B cell (primary cell): ENCODE data around the gene PPP1R36. TPM values are rescaled to one million over a fixed set of nuclear protein-coding genes. Genes with fewer than 3 reads are reported as not detected.

ENCODE experiments used
- ATAC-seq: fragments of 200-7000 bp; cut with Tn5 transposase; one replicate; pipeline ENCODE4 v1.10.0; 2021; ENCODE audit warnings: low read depth, mild to moderate bottlenecking, moderate number of reproducible peaks, moderate library complexity
- CTCF ChIA-PET: fragments of 350-600 bp; sonication (Branson Sonifier 250); formaldehyde crosslinking; loops from one replicate; lab custom pipeline; 2021; ENCODE audit warnings: antibody characterized with exemption, inconsistent platforms; lab: Charles Lee
- POLR2A ChIA-PET: fragments of 350-600 bp; sonication (Branson Sonifier 250); formaldehyde crosslinking; loops from one replicate; lab custom pipeline; 2021; ENCODE audit warnings: antibody characterized with exemption; lab: Charles Lee
- DNase-seq: peaks from one replicate; pipeline ENCODE4 v3.0.0; 2013
- H2AFZ ChIP-seq: 2 replicates; pipeline ENCODE4 v1.6.1; 2012; ENCODE audit warnings: mild to moderate bottlenecking, low read depth, low read length; ENCODE audit not compliant: insufficient read depth, poor library complexity, severe bottlenecking
- H3K27ac ChIP-seq, 2 donors: 1 replicate in 1 of 2; 2 replicates in 1 of 2; pipeline ENCODE4 v1.5.1; 2012 to 2013; ENCODE audit warnings: low read length in 2 of 2, mild to moderate bottlenecking in 2 of 2, moderate library complexity in 1 of 2
- H3K27me3 ChIP-seq, 4 experiments: fragments of 200-600 bp in 1 of 4; sonication (generic) in 1 of 4; replicated peaks in 1 of 4; 1 replicate in 2 of 4; 2 replicates in 2 of 4; pipeline versions ENCODE4 v1.6.1 to v1.7.0; 2013 to 2016; ENCODE audit warnings: low read length in 3 of 4, mild to moderate bottlenecking in 2 of 4, mixed read lengths in 1 of 4, moderate library complexity in 1 of 4; ENCODE audit not compliant: insufficient read depth in 4 of 4, control insufficient read depth in 3 of 4; ENCODE audit errors: control extremely low read depth in 1 of 4
- H3K36me3 ChIP-seq, 2 experiments: replicated peaks in 1 of 2; 1 replicate in 1 of 2; 2 replicates in 1 of 2; pipeline versions ENCODE4 v1.6.1 to v1.7.1; 2013; ENCODE audit warnings: low read length in 1 of 2; ENCODE audit not compliant: insufficient read depth in 2 of 2, control insufficient read depth in 1 of 2; ENCODE audit errors: control extremely low read depth in 1 of 2, extremely low read depth in 1 of 2
- H3K4me1 ChIP-seq, 2 donors: fragments of 200-600 bp in 1 of 2; sonication (generic) in 1 of 2; 1 replicate in 1 of 2; 2 replicates in 1 of 2; pipeline versions ENCODE4 v1.5.1 to v1.6.1; 2013 to 2017; ENCODE audit warnings: low read length in 2 of 2; ENCODE audit not compliant: control insufficient read depth in 2 of 2, insufficient read depth in 2 of 2
- H3K4me2 ChIP-seq: replicated peaks from 2 replicates; pipeline ENCODE3; 2012; ENCODE audit warnings: mild to moderate bottlenecking, low read depth, low read length; ENCODE audit not compliant: poor library complexity, severe bottlenecking
- H3K4me3 ChIP-seq, 5 experiments: fragments of 200-600 bp in 1 of 5; sonication (generic) in 1 of 5; 1 replicate in 3 of 5; 2 replicates in 2 of 5; pipeline versions ENCODE4 v1.5.1 to v1.7.0; 2011 to 2016; ENCODE audit warnings: low read length in 4 of 5, mild to moderate bottlenecking in 4 of 5, low read depth in 2 of 5, control low read depth in 1 of 5, moderate library complexity in 1 of 5; ENCODE audit not compliant: insufficient read depth in 1 of 5; ENCODE audit errors: control extremely low read depth in 1 of 5, extremely low read depth in 1 of 5
- H3K79me2 ChIP-seq: fragments of 200-600 bp; sonication (generic); one replicate; pipeline ENCODE4 v1.6.0; 2016; ENCODE audit warnings: low read length; ENCODE audit not compliant: control insufficient read depth, insufficient read depth
- H3K9ac ChIP-seq: fragments of 200-600 bp; sonication (generic); 2 replicates; pipeline ENCODE4 v1.6.1; 2017; ENCODE audit warnings: mild to moderate bottlenecking, low read length, moderate library complexity
- H3K9me3 ChIP-seq, 3 donors: one replicate each; pipeline versions ENCODE4 v1.6.1 to v1.7.1; 2013; ENCODE audit warnings: low read length in 2 of 3; ENCODE audit not compliant: control insufficient read depth in 2 of 3, insufficient read depth in 1 of 3; ENCODE audit errors: control extremely low read depth in 1 of 3
- H4K20me1 ChIP-seq: 2 replicates; pipeline ENCODE4 v1.6.0; 2012; ENCODE audit warnings: mild to moderate bottlenecking, low read length; ENCODE audit not compliant: insufficient read depth, control insufficient read depth, poor library complexity, severe bottlenecking
- H3K27ac Mint-ChIP-seq: one replicate; pipeline ENCODE4 v1.8.0; 2021; ENCODE audit warnings: mixed read lengths
- H3K27me3 Mint-ChIP-seq: one replicate; pipeline ENCODE4 v1.8.0; 2021; ENCODE audit warnings: mixed read lengths
- H3K4me1 Mint-ChIP-seq: one replicate; pipeline ENCODE4 v1.8.0; 2021; ENCODE audit warnings: mixed read lengths
- H3K4me3 Mint-ChIP-seq: one replicate; pipeline ENCODE4 v1.8.0; 2021; ENCODE audit warnings: mixed read lengths
- H3K9me3 Mint-ChIP-seq: one replicate; pipeline ENCODE4 v1.8.0; 2022; ENCODE audit warnings: mixed read lengths; ENCODE audit not compliant: insufficient read depth
- CTCF ChIP-seq: fragments of 200-600 bp; IDR thresholded peaks from one replicate; pipeline ENCODE4 v1.8.0; 2022; ENCODE audit warnings: antibody characterized with exemption, mild to moderate bottlenecking
- EZH2 ChIP-seq: IDR thresholded peaks from 2 replicates; pipeline ENCODE4 v1.6.1; 2012; ENCODE audit warnings: borderline replicate concordance, low read depth, mild to moderate bottlenecking, moderate library complexity, low read length; ENCODE audit not compliant: insufficient read depth, poor library complexity, severe bottlenecking
- WGBS: methylation state at CpG from one replicate; pipeline ENCODE4 v1.1.5; 2013; ENCODE audit warnings: missing lambda C conversion rate; ENCODE audit not compliant: insufficient coverage; 5-methylcytosine and 5-hydroxymethylcytosine counted together
- intact Hi-C: fragments of 100-400 bp; cut with micrococcal nuclease; formaldehyde crosslinking; loops from one replicate; pipeline ENCODE4 v1.10.0; 2022
- polyA plus RNA-seq: library from polyadenylated mRNA; depleted of rRNA; stranded (reverse); fragments of >200 nt; gene quantifications from 2 replicates; pipeline ENCODE4 v1.2.3, GENCODE V29; 2012
- total RNA-seq, 2 donors: library from RNA; stranded (reverse); fragments of 120-200 nt in 1 of 2; gene quantifications; 1 replicate in 1 of 2; 2 replicates in 1 of 2; pipeline versions ENCODE4 v1.2.3 to v1.2.4, GENCODE V29; 2013 to 2022

Gene PPP1R36
- total and polyA plus RNA-seq, 2 donors (not counting 1 experiment from before 2014, with no cell fraction given) = 0.06 TPM; not detected in 1

GRCh38 chr14:64612021-64612380 is 62.2 kb downstream of the PPP1R36 start:
- no peak overlapping the region for H3K27ac Mint-ChIP-seq
- H3K4me3 ChIP-seq = no peak overlapping the region
- TF ChIP-seq CTCF (no peak), EZH2 (no peak)
- H3K4me1 Mint-ChIP-seq = no peaks in the 10 kb centered on the region
- H3K79me2 ChIP-seq = no peaks in the 10 kb centered on the region
- H3K9me3 ChIP-seq = no peaks in the 10 kb centered on the region
- no peak overlapping the region for H3K27ac ChIP-seq
- peaks cover 9% of the 10 kb centered on the region for H3K27me3 Mint-ChIP-seq
- H3K27me3 ChIP-seq = peaks cover 0 to 4% (median 0%) of the 10 kb centered on the region in 4 experiments
- no CpG with 5 or more reads among the region's 1 CpG for WGBS
- no peak overlapping the region for H2AFZ ChIP-seq
- H3K9me3 Mint-ChIP-seq = no peaks in the 10 kb centered on the region
- ATAC-seq = no peak
- no peaks in the 10 kb centered on the region for H4K20me1 ChIP-seq
- ChIA-PET CTCF (no interaction called here), POLR2A (no interaction called here)
- H3K4me2 ChIP-seq = no peak overlapping the region
- H3K9ac ChIP-seq = no peak overlapping the region
- intact Hi-C loops = no loop called here
- H3K4me1 ChIP-seq = no peaks in the 10 kb centered on the region
- H3K36me3 ChIP-seq = no peaks in the 10 kb centered on the region
- H3K4me3 Mint-ChIP-seq = no peak overlapping the region
- DNase-seq = no peak

DNA sequence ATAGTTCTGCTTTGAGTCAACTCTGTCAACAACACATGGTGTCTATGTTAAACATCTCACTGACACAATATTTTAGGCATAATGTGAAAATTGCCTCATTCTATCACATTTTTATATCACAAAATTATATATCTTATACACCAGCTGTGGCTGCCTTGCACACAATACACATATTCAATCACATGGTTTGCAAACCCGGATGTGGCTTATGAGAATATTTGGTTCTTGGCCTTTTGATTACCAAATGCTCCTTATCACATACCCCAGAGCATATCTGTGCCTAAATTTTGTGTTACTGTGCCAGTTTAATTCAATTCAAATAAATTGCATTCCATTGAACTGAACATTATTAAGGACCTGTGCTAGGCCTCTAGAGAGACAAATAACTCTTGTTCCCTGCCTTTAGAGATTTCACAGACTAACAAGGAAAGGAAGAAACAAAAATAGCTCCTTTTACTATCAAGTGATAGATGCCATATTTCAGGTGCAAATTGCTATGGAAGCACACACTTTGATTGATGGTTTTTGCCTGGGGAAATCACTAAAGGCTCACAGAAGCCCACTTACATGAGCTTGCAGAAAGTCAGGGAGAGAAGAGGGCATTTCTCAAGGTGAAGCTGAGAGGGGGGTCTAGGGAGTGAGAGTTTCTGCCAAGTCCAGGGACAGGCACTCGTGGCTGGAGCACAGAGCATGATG is 63.4 kb downstream of the PPP1R36 start:
- intact Hi-C loops = no loop called here
- H3K9me3 Mint-ChIP-seq = no peaks in the 10 kb centered on the region
- ChIA-PET POLR2A (no interaction called here), CTCF (interaction anchor here (2.6 kb wide), 1 partner anchor 24 kb away, joined by 9 read pairs; no protein-coding TSS in a partner anchor)
- no peaks in the 10 kb centered on the region for H3K4me1 ChIP-seq
- ATAC-seq (no peak), DNase-seq (no peak)
- WGBS = 55% methylated on average over 1 of the region's 2 CpGs
- H3K79me2 ChIP-seq = no peaks in the 10 kb centered on the region
- no peak for TF ChIP-seq EZH2
- TF ChIP-seq CTCF = no peak
- no peaks in the 10 kb centered on the region for H3K4me1 Mint-ChIP-seq
- no peak overlapping the region for H3K27ac ChIP-seq
- H3K27me3 ChIP-seq = peaks cover 0 to 4% (median 0%) of the 10 kb centered on the region in 4 experiments
- H3K27me3 Mint-ChIP-seq = peaks cover 11% of the 10 kb centered on the region
- no peaks in the 10 kb centered on the region for H3K36me3 ChIP-seq
- H3K9ac ChIP-seq = no peak overlapping the region
- no peak overlapping the region for H3K4me3 ChIP-seq
- no peak overlapping the region for H3K27ac Mint-ChIP-seq
- no peak overlapping the region for H2AFZ ChIP-seq
- H3K4me2 ChIP-seq = no peak overlapping the region
- H3K4me3 Mint-ChIP-seq = no peak overlapping the region
- no peaks in the 10 kb centered on the region for H3K9me3 ChIP-seq
- H4K20me1 ChIP-seq = no peaks in the 10 kb centered on the region
